ENCODE results near the gene MAP2K1.

DNA sequence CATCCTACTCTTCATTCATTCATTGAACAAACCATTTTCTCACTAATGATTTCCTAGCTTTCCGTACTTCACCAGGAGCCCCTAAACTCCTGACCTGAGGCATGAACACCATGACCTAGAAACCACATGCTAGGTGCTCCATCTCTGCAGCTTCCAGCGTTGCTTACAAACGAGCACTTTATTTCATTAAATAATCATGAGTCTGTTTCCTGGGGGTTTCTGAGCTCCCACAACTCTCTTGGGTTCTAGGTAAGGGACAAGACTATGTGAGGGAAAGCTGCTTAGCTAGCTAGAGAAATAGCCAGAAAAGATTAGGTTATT is 1.3 kb downstream of the MAP2K1 start:
- no peak for TF ChIP-seq ZNF791 (tag by site-specific recombination; IDR thresholded peaks at IDR 0.05)
- TF ChIP-seq, protein P1, sequence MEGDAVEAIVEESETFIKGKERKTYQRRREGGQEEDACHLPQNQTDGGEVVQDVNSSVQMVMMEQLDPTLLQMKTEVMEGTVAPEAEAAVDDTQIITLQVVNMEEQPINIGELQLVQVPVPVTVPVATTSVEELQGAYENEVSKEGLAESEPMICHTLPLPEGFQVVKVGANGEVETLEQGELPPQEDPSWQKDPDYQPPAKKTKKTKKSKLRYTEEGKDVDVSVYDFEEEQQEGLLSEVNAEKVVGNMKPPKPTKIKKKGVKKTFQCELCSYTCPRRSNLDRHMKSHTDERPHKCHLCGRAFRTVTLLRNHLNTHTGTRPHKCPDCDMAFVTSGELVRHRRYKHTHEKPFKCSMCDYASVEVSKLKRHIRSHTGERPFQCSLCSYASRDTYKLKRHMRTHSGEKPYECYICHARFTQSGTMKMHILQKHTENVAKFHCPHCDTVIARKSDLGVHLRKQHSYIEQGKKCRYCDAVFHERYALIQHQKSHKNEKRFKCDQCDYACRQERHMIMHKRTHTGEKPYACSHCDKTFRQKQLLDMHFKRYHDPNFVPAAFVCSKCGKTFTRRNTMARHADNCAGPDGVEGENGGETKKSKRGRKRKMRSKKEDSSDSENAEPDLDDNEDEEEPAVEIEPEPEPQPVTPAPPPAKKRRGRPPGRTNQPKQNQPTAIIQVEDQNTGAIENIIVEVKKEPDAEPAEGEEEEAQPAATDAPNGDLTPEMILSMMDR (tag by site-specific recombination; IDR thresholded peaks at IDR 0.05) = no peak
- TF ChIP-seq ZNF138 (tag by site-specific recombination; IDR thresholded peaks at IDR 0.05; ENCODE audit: borderline replicate concordance) = no peak
- no peak for TF ChIP-seq ZNF324 (tag by site-specific recombination; IDR thresholded peaks at IDR 0.05)
- TF ChIP-seq, protein P2, sequence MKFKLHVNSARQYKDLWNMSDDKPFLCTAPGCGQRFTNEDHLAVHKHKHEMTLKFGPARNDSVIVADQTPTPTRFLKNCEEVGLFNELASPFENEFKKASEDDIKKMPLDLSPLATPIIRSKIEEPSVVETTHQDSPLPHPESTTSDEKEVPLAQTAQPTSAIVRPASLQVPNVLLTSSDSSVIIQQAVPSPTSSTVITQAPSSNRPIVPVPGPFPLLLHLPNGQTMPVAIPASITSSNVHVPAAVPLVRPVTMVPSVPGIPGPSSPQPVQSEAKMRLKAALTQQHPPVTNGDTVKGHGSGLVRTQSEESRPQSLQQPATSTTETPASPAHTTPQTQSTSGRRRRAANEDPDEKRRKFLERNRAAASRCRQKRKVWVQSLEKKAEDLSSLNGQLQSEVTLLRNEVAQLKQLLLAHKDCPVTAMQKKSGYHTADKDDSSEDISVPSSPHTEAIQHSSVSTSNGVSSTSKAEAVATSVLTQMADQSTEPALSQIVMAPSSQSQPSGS (tag by site-specific recombination; IDR thresholded peaks at IDR 0.05; ENCODE audit: low read depth) = no peak
- no peak for TF ChIP-seq ZNF629 (tag by site-specific recombination; IDR thresholded peaks at IDR 0.05)
- TF ChIP-seq, protein P3, sequence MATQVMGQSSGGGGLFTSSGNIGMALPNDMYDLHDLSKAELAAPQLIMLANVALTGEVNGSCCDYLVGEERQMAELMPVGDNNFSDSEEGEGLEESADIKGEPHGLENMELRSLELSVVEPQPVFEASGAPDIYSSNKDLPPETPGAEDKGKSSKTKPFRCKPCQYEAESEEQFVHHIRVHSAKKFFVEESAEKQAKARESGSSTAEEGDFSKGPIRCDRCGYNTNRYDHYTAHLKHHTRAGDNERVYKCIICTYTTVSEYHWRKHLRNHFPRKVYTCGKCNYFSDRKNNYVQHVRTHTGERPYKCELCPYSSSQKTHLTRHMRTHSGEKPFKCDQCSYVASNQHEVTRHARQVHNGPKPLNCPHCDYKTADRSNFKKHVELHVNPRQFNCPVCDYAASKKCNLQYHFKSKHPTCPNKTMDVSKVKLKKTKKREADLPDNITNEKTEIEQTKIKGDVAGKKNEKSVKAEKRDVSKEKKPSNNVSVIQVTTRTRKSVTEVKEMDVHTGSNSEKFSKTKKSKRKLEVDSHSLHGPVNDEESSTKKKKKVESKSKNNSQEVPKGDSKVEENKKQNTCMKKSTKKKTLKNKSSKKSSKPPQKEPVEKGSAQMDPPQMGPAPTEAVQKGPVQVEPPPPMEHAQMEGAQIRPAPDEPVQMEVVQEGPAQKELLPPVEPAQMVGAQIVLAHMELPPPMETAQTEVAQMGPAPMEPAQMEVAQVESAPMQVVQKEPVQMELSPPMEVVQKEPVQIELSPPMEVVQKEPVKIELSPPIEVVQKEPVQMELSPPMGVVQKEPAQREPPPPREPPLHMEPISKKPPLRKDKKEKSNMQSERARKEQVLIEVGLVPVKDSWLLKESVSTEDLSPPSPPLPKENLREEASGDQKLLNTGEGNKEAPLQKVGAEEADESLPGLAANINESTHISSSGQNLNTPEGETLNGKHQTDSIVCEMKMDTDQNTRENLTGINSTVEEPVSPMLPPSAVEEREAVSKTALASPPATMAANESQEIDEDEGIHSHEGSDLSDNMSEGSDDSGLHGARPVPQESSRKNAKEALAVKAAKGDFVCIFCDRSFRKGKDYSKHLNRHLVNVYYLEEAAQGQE (tag by site-specific recombination; IDR thresholded peaks at IDR 0.05) = no peak
- no peak for TF ChIP-seq GLI4 (tag by site-specific recombination; IDR thresholded peaks at IDR 0.05)
- no peak for TF ChIP-seq SP2 (tag by site-specific recombination; IDR thresholded peaks at IDR 0.05)
